ENCODE results near the gene ZKSCAN3.

ZKSCAN3 gene

GRCh38 chr6:28407401-28407800 lies 57.7 kb downstream of the ZKSCAN3 start:
- ChIA-PET CTCF (interaction anchor here (0.7 kb wide), 1 partner anchor 536 kb away, joined by 3 read pairs; no protein-coding TSS in a partner anchor), POLR2A (no interaction called here)
- TF ChIP-seq FOXK2 (IDR thresholded peaks at IDR 0.05) = no peak
- no peak for TF ChIP-seq TARDBP (IDR thresholded peaks at IDR 0.05)
- TF ChIP-seq ZNF384 (IDR thresholded peaks at IDR 0.05) = no peak
- TF ChIP-seq BHLHE40 (IDR thresholded peaks at IDR 0.05; ENCODE audit: borderline replicate concordance) = no peak
- no peak for TF ChIP-seq L3MBTL2 (conservative IDR thresholded peaks at IDR 0.05)
- TF ChIP-seq PKNOX1 (IDR thresholded peaks at IDR 0.05) = no peak
- TF ChIP-seq ELF4 (IDR thresholded peaks at IDR 0.05) = no peak
- TF ChIP-seq LEF1 (IDR thresholded peaks at IDR 0.05; ENCODE audit: borderline replicate concordance) = no peak
- no peak for TF ChIP-seq NFRKB (IDR thresholded peaks at IDR 0.05)
- no peak for TF ChIP-seq FOXM1 (IDR thresholded peaks at IDR 0.05; ENCODE audit: borderline replicate concordance)
- no peak for TF ChIP-seq ARNT (IDR thresholded peaks at IDR 0.05)
- TF ChIP-seq SUZ12 (IDR thresholded peaks at IDR 0.05) = no peak
- TF ChIP-seq CTBP1 (IDR thresholded peaks at IDR 0.05; ENCODE audit: borderline replicate concordance) = no peak
- no peak for TF ChIP-seq SP1 (IDR thresholded peaks at IDR 0.05)
- TF ChIP-seq FOXA1 (IDR thresholded peaks at IDR 0.05) = no peak
- no peak for TF ChIP-seq HDGF (IDR thresholded peaks at IDR 0.05; ENCODE audit: borderline replicate concordance)
- no peak for DNase-seq (ENCODE audit: extremely low spot score)

GRCh38 chr6:28408076-28408802 lies 58.5 kb downstream of the ZKSCAN3 start:
- DNase-seq (ENCODE audit: extremely low spot score) = no peak
- ChIA-PET CTCF (interaction anchor here (0.7 kb wide), 1 partner anchor 536 kb away, joined by 3 read pairs; no protein-coding TSS in a partner anchor), POLR2A (no interaction called here)
- TF ChIP-seq LEF1 (IDR thresholded peaks at IDR 0.05; ENCODE audit: borderline replicate concordance) (no peak), ARNT (IDR thresholded peaks at IDR 0.05) (no peak)

GRCh38 chr6:28410767-28411166 lies 61.0 kb downstream of the ZKSCAN3 start:
- POLR2A ChIA-PET = no interaction called here
- no peak for DNase-seq (ENCODE audit: extremely low spot score)
- TF ChIP-seq LEF1 (IDR thresholded peaks at IDR 0.05; ENCODE audit: borderline replicate concordance) (no peak), HDGF (IDR thresholded peaks at IDR 0.05; ENCODE audit: borderline replicate concordance) (no peak), FOXM1 (IDR thresholded peaks at IDR 0.05; ENCODE audit: borderline replicate concordance) (no peak), ELF4 (IDR thresholded peaks at IDR 0.05) (no peak), TARDBP (IDR thresholded peaks at IDR 0.05) (no peak), PKNOX1 (IDR thresholded peaks at IDR 0.05) (no peak), SUZ12 (IDR thresholded peaks at IDR 0.05) (no peak), FOXK2 (IDR thresholded peaks at IDR 0.05) (no peak), ARNT (IDR thresholded peaks at IDR 0.05) (no peak), L3MBTL2 (conservative IDR thresholded peaks at IDR 0.05) (no peak), NFRKB (IDR thresholded peaks at IDR 0.05) (no peak), FOXA1 (IDR thresholded peaks at IDR 0.05) (no peak), CTBP1 (IDR thresholded peaks at IDR 0.05; ENCODE audit: borderline replicate concordance) (no peak), ZNF384 (IDR thresholded peaks at IDR 0.05) (no peak), SP1 (IDR thresholded peaks at IDR 0.05) (no peak), BHLHE40 (IDR thresholded peaks at IDR 0.05; ENCODE audit: borderline replicate concordance) (no peak)
- CTCF ChIA-PET = no interaction called here

- no peak for TF ChIP-seq PKNOX1 (IDR thresholded peaks at IDR 0.05)
- no peak for TF ChIP-seq FOXA1 (IDR thresholded peaks at IDR 0.05)
- no peak for TF ChIP-seq SUZ12 (IDR thresholded peaks at IDR 0.05)
- TF ChIP-seq NFRKB (IDR thresholded peaks at IDR 0.05) = no peak
- no peak for TF ChIP-seq ZNF384 (IDR thresholded peaks at IDR 0.05)
- no peak for TF ChIP-seq SP1 (IDR thresholded peaks at IDR 0.05)
- TF ChIP-seq LEF1 (IDR thresholded peaks at IDR 0.05; ENCODE audit: borderline replicate concordance) = no peak
- no peak for TF ChIP-seq FOXM1 (IDR thresholded peaks at IDR 0.05; ENCODE audit: borderline replicate concordance)
- TF ChIP-seq ELF4 (IDR thresholded peaks at IDR 0.05) = no peak
- TF ChIP-seq L3MBTL2 (conservative IDR thresholded peaks at IDR 0.05) = no peak
- no peak for TF ChIP-seq HDGF (IDR thresholded peaks at IDR 0.05; ENCODE audit: borderline replicate concordance)
- CTCF ChIA-PET = no interaction called here
- POLR2A ChIA-PET = no interaction called here
- DNase-seq (ENCODE audit: extremely low spot score) = no peak
Measured at GRCh38 chr6:28413681-28414080, 63.9 kb downstream of the ZKSCAN3 start.

Measured in HEK293T (cell line).